Measurements from ENCODE around the gene DUSP10.

DUSP10 gene

DNA sequence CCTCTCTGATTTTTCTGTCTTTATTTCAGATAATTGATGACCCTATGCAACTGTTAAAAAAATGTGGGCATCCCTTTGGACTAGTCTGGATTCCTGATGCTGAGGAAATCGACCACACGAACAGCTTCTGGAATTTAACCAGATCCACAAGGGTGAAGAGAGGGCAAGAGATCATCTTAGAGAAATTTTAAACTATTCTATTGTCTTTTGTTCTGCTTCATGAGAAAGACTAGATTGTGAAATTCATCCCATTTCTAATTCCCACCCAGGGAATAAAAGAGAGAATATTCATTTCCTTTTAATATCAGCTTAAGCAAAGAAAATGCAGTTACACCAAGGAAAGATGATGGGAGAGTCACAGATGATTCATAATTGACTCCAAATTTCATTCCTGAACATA is 71.8 kb downstream of the DUSP10 start:
- Histone ChIP-seq H3K4me1 (peaks cover 0 to 38% (median 24%) of the 10 kb centered on the region in 4 donors), H3K27ac (no peak overlapping the region), H3K36me3 (no peaks in the 10 kb centered on the region), H3K9me3 (no peaks in the 10 kb centered on the region), H3K27me3 (no peaks in the 10 kb centered on the region), H3K4me3 (no peak overlapping the region)
- DNase-seq, result no peak
- TF ChIP-seq, protein P1, sequence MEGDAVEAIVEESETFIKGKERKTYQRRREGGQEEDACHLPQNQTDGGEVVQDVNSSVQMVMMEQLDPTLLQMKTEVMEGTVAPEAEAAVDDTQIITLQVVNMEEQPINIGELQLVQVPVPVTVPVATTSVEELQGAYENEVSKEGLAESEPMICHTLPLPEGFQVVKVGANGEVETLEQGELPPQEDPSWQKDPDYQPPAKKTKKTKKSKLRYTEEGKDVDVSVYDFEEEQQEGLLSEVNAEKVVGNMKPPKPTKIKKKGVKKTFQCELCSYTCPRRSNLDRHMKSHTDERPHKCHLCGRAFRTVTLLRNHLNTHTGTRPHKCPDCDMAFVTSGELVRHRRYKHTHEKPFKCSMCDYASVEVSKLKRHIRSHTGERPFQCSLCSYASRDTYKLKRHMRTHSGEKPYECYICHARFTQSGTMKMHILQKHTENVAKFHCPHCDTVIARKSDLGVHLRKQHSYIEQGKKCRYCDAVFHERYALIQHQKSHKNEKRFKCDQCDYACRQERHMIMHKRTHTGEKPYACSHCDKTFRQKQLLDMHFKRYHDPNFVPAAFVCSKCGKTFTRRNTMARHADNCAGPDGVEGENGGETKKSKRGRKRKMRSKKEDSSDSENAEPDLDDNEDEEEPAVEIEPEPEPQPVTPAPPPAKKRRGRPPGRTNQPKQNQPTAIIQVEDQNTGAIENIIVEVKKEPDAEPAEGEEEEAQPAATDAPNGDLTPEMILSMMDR (IDR thresholded peaks at IDR 0.05), result no peak
- intact Hi-C loops (cut with DNase I; ENCODE audit: low total_unique reads), result no loop called here

DNA sequence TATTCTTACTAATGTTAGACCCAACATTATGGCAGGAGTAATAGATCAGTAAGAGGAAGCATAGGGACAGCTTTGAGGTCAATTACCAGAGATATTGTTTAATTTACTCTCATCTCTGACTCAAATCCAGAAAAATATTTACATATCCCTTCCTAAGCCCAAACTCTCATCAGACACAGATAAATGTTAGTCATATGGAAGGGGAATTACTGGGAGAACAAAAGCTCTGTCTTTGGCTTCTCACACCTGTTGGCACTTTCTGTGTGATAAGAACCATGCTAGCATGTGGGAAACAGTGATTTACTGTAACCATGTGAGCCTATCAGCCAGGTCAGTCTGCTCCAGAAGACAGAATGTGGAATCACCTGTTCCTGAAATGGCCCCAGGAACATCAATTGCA is 72.4 kb downstream of the DUSP10 start:
- no peak for DNase-seq
- H3K4me1 ChIP-seq, result peaks cover 0 to 32% (median 17%) of the 10 kb centered on the region in 4 donors
- H3K27ac ChIP-seq, result no peak overlapping the region
- intact Hi-C loops (cut with DNase I; ENCODE audit: low total_unique reads), result no loop called here
- H3K4me3 ChIP-seq, result no peak overlapping the region
- no peaks in the 10 kb centered on the region for H3K9me3 ChIP-seq
- no peaks in the 10 kb centered on the region for H3K27me3 ChIP-seq
- no peaks in the 10 kb centered on the region for H3K36me3 ChIP-seq
- TF ChIP-seq, protein P1 (IDR thresholded peaks at IDR 0.05), result no peak

GRCh38 chr1:221667504-221667903 is 74.4 kb downstream of the DUSP10 start:
- Histone ChIP-seq H3K4me1 (peaks cover 0 to 12% (median 7%) of the 10 kb centered on the region in 4 donors), H3K27me3 (no peaks in the 10 kb centered on the region), H3K36me3 (no peaks in the 10 kb centered on the region), H3K27ac (no peak overlapping the region), H3K4me3 (no peak overlapping the region), H3K9me3 (no peaks in the 10 kb centered on the region)
- TF ChIP-seq, protein P1 (IDR thresholded peaks at IDR 0.05), result no peak
- intact Hi-C loops (cut with DNase I; ENCODE audit: low total_unique reads), result no loop called here
- no peak for DNase-seq

DNA sequence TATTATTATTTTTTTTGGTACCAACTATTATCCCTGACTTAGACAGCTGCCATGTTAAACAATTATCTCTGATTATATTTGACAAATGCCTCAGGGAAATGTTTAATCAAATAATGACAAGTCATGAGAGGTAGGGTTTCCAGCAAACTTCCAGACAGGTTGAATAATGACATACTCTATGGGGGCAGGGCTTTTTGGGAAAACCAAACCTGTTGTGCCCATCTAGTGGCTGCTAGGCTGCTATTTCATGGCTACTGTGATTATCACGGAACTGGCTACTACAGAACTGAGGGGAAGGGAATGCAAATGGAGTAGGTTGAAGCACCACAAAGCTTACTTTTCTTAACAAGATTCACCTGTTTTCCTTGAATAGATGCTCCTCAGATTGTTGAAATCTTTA is 77.6 kb downstream of the DUSP10 start:
- DNase-seq, result no peak
- H3K27ac ChIP-seq, result no peak overlapping the region
- TF ChIP-seq, protein P1 (IDR thresholded peaks at IDR 0.05), result no peak
- no peaks in the 10 kb centered on the region for H3K27me3 ChIP-seq
- H3K36me3 ChIP-seq, result no peaks in the 10 kb centered on the region
- H3K4me3 ChIP-seq, result no peak overlapping the region
- no peaks in the 10 kb centered on the region for H3K9me3 ChIP-seq
- intact Hi-C loops (cut with DNase I; ENCODE audit: low total_unique reads), result no loop called here
- no peaks in the 10 kb centered on the region for H3K4me1 ChIP-seq

- no peak overlapping the region for H3K4me3 ChIP-seq
- DNase-seq, result no peak
- H3K9me3 ChIP-seq, result no peaks in the 10 kb centered on the region
- no peaks in the 10 kb centered on the region for H3K4me1 ChIP-seq
- TF ChIP-seq, protein P1 (IDR thresholded peaks at IDR 0.05), result no peak
- no peaks in the 10 kb centered on the region for H3K27me3 ChIP-seq
- H3K36me3 ChIP-seq, result no peaks in the 10 kb centered on the region
- H3K27ac ChIP-seq, result no peak overlapping the region
- intact Hi-C loops (cut with DNase I; ENCODE audit: low total_unique reads), result no loop called here
Measured at GRCh38 chr1:221663321-221663720, 78.6 kb downstream of the DUSP10 start.

DNA sequence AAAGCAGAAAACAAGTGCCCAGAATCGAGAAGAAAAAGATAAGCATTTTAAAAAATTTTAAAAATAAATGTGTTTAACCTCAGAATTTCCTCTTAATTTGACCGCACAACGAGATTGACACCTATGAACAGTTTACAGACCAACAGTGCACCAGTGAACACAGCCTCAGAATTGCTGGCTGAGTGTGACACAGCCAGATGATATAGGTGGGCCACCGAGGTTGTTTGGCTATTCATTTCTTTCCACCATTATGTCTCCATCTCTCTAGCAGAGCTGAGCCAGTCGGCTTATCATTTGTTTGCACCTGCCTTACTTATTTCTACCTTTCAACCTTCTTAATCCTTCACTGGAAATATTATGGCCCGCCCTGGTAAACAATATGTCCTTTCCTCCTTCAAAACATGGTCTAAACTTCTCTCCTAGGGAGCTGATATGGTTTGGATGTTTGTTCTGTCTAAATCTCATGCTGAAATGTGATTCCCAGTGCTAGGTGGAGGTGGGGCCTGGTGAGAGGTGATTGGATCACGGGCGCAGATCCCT is 86.1 kb downstream of the DUSP10 start:
- no peak overlapping the region for H3K27ac ChIP-seq
- DNase-seq, result no peak
- no peaks in the 10 kb centered on the region for H3K27me3 ChIP-seq
- TF ChIP-seq, protein P1 (IDR thresholded peaks at IDR 0.05), result no peak
- H3K4me1 ChIP-seq, result no peaks in the 10 kb centered on the region
- H3K36me3 ChIP-seq, result no peaks in the 10 kb centered on the region
- no peaks in the 10 kb centered on the region for H3K9me3 ChIP-seq
- no peak overlapping the region for H3K4me3 ChIP-seq
- intact Hi-C loops (cut with DNase I; ENCODE audit: low total_unique reads), result no loop called here
